Embryonic facial prominence (tissue), 1 donor: ENCODE results near the gene RERE.

ENCODE experiments used
- DNase-seq: peaks from one replicate; pipeline ENCODE4 v3.0.0-alpha.2; 2016; ENCODE audit errors: extremely low spot score

The RERE gene

GRCh38 chr1:8667869-8668594 is 149.4 kb downstream of the RERE start:
- DNase-seq, result no peak

- DNase-seq, result no peak
These were observed 150.9 kb downstream of the RERE start for GRCh38 chr1:8666389-8667167.

DNA sequence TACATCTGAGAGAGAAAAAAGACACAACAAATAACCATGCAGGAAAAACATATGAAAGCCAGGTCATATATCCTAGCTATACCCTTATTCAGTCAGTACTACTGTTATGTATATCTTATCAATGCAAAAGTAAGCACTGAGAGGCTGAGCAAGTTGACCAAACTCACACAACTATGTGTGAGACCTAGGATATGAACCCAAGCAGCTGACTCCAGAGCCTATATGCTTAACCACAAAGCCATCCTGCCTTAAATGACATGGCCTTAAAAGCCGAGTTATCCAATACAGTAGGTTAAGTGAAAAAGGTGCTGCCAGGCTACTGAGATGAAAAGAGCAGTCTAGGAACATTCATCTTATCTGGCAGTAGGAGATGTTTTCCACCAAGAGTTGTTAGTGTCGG is 151.6 kb downstream of the RERE start:
- DNase-seq, result no peak

DNA sequence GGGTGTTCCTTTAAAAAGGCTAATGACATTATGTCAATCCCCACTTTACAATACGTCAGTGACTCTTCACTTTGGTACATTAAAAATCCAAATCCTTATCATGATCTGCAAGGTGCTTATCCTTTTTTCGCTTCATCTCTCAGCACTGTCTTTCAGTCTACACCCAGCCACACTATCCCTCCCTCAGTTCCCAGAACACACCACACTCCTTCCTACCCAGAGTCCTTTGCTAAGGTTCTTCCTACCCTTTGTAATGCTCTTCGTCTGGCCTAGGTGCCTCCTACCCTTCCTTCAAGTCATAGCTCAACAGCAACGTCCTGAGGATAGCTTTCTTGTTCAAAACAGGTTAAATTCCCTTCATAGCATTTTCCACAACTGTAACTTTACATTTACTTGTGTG is 152.6 kb downstream of the RERE start:
- DNase-seq, result no peak

DNA sequence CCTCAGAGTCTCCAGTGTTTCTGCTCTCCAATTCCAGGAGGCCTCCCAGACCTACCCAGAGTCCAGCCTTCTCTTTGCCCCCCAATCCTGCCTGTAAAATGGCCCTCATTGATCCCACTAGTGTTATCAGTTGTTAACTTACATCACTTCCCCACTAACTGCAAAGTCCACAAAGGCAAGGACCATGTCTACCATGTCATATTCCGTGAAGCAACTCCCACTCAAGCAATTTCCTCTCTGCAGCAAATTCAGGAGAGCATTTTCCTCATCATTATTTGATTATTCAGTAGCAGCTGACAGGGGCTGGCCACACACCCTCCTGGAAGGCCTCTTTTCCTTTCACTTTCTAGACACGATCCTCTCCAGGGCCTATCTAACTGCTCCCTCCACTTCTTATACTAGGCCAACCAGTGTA is 153.5 kb downstream of the RERE start:
- DNase-seq, result no peak

GRCh38 chr1:8663090-8663802 is 154.2 kb downstream of the RERE start:
- DNase-seq, result no peak

- no peak for DNase-seq
These were observed 154.9 kb downstream of the RERE start for GRCh38 chr1:8662380-8663072.

GRCh38 chr1:8661185-8662110 is 156.0 kb downstream of the RERE start:
- DNase-seq, result no peak

GRCh38 chr1:8660411-8660828 is 157.0 kb downstream of the RERE start:
- no peak for DNase-seq

GRCh38 chr1:8659593-8659992 is 157.8 kb downstream of the RERE start:
- no peak for DNase-seq

- no peak for DNase-seq
These were observed 163.6 kb downstream of the RERE start for GRCh38 chr1:8653878-8654277.

DNA sequence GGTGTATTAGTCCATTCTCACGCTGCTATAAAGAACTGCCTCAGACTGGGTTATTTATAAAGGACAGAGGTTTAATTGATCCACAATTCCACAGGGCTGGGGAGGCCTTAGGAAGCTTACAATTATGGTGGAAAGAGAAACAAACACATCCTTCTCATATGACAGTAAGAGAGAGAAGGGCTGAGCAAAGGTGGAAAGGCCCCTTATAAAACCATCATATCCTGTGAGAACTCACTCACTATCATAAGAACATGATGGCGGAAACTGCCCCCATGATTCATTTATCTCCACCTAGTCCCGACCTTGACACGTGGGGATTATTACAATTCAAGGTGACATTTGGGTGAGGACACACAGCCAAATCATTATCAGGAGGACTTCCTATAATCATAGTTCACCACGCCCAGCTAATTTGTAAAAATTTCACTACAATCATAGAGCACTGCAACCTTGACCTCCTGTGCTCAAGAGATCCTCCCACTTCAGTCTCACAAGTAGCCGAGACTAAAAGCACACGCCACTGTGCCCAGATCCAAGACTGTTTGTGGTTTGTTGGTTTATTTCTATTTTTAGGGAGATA is 164.9 kb downstream of the RERE start:
- DNase-seq, result no peak

DNA sequence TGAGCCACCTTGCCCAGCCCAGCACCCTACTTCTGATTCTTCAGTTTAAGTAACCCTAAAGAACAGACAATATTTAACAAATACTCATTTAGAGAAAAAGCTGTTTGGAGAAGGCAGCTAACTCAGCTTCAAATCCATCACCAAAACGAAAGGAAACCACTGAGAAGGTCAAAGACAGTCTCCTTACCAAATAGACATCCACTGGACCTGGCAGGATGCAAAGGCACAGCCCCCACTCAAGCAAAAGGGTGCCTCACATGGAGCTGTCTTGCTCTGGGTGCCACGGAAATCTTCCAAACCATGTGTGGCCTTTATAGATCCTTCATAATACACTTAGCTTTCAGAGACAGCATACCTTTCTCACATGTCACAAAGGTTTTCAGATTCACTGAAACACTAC is 165.5 kb downstream of the RERE start:
- no peak for DNase-seq

- no peak for DNase-seq
These were observed 166.1 kb downstream of the RERE start for GRCh38 chr1:8651236-8651890.

DNA sequence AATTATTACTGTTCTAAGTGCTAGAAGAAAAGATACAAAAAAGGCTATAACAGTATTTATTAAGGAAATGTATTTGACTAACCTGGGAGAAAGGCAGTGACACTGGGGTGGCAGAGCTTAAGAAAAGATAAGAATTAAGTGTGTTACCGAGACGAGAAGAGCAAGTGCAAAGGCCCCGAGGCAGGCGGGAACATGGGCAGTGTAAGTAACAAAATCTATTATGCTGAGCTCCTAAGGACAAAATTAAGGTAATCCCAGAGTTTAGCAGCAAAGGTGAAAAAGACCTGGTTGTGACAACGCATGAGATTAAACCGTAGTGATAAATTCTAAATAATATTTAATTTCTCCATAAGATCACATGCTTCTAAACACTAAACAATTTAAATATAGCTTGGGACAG is 167.6 kb downstream of the RERE start:
- no peak for DNase-seq

DNA sequence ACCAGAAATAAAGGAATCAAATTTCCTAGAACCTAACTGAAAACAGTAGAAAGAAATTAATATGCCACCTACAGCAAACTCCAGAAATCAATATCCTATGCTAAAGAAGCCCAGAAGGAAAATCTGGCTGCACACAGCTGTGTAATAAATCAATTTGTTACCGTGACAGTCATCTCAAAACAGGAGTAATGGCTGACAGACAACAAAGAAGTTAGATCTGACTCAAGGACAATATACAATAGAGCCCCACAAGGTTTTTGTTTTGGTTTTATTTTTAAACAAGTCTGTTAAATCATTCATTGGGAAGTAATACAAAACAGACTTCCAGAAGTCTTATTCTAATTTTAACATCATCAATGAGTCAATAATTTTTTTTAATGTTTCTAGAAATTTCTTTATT is 168.4 kb downstream of the RERE start:
- no peak for DNase-seq

GRCh38 chr1:8646996-8647395 is 170.4 kb downstream of the RERE start:
- no peak for DNase-seq

- DNase-seq, result no peak
These were observed 171.3 kb downstream of the RERE start for GRCh38 chr1:8646189-8646588.

DNA sequence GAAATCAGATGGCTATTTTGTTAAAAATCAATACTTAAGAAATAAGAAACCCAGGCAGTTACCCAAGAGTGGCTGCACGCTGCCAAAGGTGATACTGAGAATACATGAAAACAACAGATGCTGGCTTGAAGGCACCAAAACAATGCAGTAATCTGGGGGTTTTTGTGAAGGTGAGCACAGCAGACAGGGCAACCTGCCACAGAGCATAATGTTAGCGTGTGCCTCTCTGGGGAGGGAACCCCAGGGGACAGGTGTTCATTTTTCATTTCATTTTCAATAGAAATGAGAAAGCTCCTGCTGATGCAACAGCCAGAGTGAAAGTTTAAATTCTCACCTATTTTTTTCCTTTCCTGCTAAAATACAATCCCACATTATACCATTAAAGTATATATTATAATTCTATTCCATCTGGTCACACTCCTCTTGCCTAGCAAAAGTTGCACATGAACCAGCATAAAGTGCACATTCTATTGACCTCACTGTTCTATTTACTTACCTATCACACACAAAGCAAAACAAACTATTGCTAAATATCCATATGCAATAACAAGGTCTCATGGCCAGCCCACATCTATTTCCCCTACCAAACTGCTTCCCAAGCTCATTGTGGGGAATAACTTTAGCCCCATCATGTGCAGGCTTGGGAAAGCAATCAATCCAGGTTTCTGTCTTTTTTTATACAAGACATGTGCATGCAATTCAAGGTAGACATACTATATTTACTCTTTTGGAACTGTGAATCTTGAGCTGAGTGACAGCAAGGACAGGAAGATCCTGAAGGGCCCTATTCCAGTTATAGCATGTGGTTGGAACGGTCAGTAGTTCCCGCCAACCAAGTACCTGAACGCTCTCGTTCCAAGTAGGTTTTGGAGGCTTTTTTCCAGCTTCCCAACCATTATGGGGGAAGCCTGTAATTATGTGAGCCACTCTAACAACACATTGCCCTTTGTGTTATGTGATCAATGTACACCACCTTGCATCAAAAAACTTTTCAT is 173.6 kb downstream of the RERE start:
- no peak for DNase-seq
